Measurements from ENCODE around the gene TAF11L4.
"Not testable (repeated sequence)": the region's sequence is repeated elsewhere in the genome, so short reads cannot be mapped to it uniquely, and the experiment has no call there.

DNA sequence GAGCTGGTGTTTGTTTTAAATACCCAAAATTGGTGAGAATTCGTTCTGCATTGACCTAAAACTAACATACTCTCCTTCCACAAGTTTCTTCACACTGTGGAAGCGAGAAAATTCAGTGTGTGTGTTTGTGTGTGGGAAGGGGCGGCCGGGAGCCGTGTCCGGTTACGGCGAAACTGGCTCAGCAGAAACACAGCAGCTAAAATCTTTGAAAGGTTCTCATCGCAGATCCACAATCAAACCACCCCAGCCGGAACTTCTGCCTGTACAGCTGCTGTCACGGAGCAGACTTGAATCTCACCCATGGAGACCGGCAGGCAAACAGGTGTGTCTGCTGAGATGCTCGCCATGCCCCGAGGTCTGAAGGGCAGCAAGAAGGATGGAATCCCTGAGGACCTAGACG lies 3.3 kb downstream of the TAF11L4 start, which contains the start of gene TAF11L5:
- TF ChIP-seq, protein P1, sequence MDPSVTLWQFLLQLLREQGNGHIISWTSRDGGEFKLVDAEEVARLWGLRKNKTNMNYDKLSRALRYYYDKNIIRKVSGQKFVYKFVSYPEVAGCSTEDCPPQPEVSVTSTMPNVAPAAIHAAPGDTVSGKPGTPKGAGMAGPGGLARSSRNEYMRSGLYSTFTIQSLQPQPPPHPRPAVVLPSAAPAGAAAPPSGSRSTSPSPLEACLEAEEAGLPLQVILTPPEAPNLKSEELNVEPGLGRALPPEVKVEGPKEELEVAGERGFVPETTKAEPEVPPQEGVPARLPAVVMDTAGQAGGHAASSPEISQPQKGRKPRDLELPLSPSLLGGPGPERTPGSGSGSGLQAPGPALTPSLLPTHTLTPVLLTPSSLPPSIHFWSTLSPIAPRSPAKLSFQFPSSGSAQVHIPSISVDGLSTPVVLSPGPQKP (IDR thresholded peaks at IDR 0.05; ENCODE audit: borderline replicate concordance, low read depth, low read length) = not testable (repeated sequence)
- TF ChIP-seq, protein P2, sequence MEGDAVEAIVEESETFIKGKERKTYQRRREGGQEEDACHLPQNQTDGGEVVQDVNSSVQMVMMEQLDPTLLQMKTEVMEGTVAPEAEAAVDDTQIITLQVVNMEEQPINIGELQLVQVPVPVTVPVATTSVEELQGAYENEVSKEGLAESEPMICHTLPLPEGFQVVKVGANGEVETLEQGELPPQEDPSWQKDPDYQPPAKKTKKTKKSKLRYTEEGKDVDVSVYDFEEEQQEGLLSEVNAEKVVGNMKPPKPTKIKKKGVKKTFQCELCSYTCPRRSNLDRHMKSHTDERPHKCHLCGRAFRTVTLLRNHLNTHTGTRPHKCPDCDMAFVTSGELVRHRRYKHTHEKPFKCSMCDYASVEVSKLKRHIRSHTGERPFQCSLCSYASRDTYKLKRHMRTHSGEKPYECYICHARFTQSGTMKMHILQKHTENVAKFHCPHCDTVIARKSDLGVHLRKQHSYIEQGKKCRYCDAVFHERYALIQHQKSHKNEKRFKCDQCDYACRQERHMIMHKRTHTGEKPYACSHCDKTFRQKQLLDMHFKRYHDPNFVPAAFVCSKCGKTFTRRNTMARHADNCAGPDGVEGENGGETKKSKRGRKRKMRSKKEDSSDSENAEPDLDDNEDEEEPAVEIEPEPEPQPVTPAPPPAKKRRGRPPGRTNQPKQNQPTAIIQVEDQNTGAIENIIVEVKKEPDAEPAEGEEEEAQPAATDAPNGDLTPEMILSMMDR (conservative IDR thresholded peaks at IDR 0.05; ENCODE audit: low read depth, low read length) = not testable (repeated sequence)
- not testable (repeated sequence) for TF ChIP-seq RCOR1 (IDR thresholded peaks at IDR 0.05; ENCODE audit: insufficient replicate concordance, low read length); POLR2A (IDR thresholded peaks at IDR 0.05; ENCODE audit: low read depth, low read length); SMC3 (IDR thresholded peaks at IDR 0.05; ENCODE audit: low read depth, low read length); MAZ (IDR thresholded peaks at IDR 0.05; ENCODE audit: borderline replicate concordance, low read depth, low read length); RAD21 (IDR thresholded peaks at IDR 0.05; ENCODE audit: low read length)
